K562 (cell line): ENCODE measurements around the gene AUNIP. TPM values are rescaled to one million over a fixed set of nuclear protein-coding genes. Genes with fewer than 3 reads are reported as not detected.
A peak's percentile ranks its signal among the peaks of the same experiment; 100 is the strongest.

Experiments used
- CHD2 ChIP-seq: IDR thresholded peaks from 2 replicates; pipeline ENCODE4 v1.6.1; 2011; ENCODE audit warnings: low read depth, low read length
- CREB1 ChIP-seq, 2 experiments: sonication (generic) in 1 of 2; formaldehyde crosslinking in 1 of 2; IDR thresholded peaks; 2 replicates each; pipeline versions ENCODE4 v1.6.1 to v1.8.0; 2012 to 2022; ENCODE audit warnings: inconsistent platforms in 1 of 2, mild to moderate bottlenecking in 1 of 2, missing genetic modification reagents in 1 of 2, moderate library complexity in 1 of 2
- ESRRA ChIP-seq: fragments of 450-650 bp; IDR thresholded peaks from 2 replicates; pipeline ENCODE4 v1.6.1; 2014; ENCODE audit warnings: low read depth, mild to moderate bottlenecking, moderate library complexity, borderline replicate concordance
- MTA1 ChIP-seq: fragments of 450-650 bp; IDR thresholded peaks from 2 replicates; pipeline ENCODE4 v1.6.1; 2017; ENCODE audit warnings: borderline replicate concordance
- OTX1 ChIP-seq: fragments of 450-650 bp; formaldehyde crosslinking; IDR thresholded peaks from 2 replicates; pipeline ENCODE4 v1.4.0; 2022; ENCODE audit warnings: mild to moderate bottlenecking
- POU5F1 ChIP-seq: fragments of 150-350 bp; IDR thresholded peaks from 2 replicates; pipeline ENCODE4 v1.6.1; 2014; ENCODE audit warnings: borderline replicate concordance, low read length, low read depth, mild to moderate bottlenecking; ENCODE audit not compliant: partially characterized antibody
- PRDM10 ChIP-seq: fragments of 450-650 bp; IDR thresholded peaks from 2 replicates; pipeline ENCODE4 v1.6.1; 2018; ENCODE audit not compliant: partially characterized antibody
- RCOR1 ChIP-seq, 2 experiments: IDR thresholded peaks; 2 replicates each; pipeline ENCODE4 v1.6.1; 2012; ENCODE audit warnings: low read depth in 2 of 2, low read length in 2 of 2, borderline replicate concordance in 1 of 2, improper control_type of control experiment in 1 of 2
- SMC3 ChIP-seq: conservative IDR thresholded peaks from 2 replicates; pipeline ENCODE4 v1.6.1; 2011; ENCODE audit warnings: low read depth, low read length, improper control_type of control experiment; ENCODE audit not compliant: insufficient read depth
- SNAPC5 ChIP-seq: fragments of 250-450 bp; sonication (Bioruptor Pico); IDR thresholded peaks from 2 replicates; pipeline ENCODE4 v1.8.0; 2021; ENCODE audit warnings: moderate library complexity, mild to moderate bottlenecking, inconsistent platforms
- SPI1 ChIP-seq: IDR thresholded peaks from 2 replicates; pipeline ENCODE4 v1.6.1; 2011; ENCODE audit warnings: low read depth, low read length, control low read depth, borderline replicate concordance
- SUPT5H ChIP-seq: fragments of 450-650 bp; IDR thresholded peaks from 2 replicates; pipeline ENCODE4 v1.6.1; 2016
- TFAM ChIP-seq: fragments of 250-450 bp; sonication (Bioruptor Pico); conservative IDR thresholded peaks from 2 replicates; pipeline ENCODE4 v1.5.0; 2021; ENCODE audit warnings: mild to moderate bottlenecking, moderate library complexity
- TGIF2 ChIP-seq: sonication (generic); formaldehyde crosslinking; IDR thresholded peaks from 2 replicates; pipeline ENCODE4 v1.8.1; 2022; ENCODE audit warnings: mild to moderate bottlenecking, missing genetic modification reagents, moderate library complexity
- ZNF12 ChIP-seq: sonication (generic); formaldehyde crosslinking; IDR thresholded peaks from 2 replicates; pipeline ENCODE4 v1.4.0; 2020; ENCODE audit warnings: mild to moderate bottlenecking, missing genetic modification reagents
- ZNF280B ChIP-seq: fragments of 250-450 bp; sonication (Bioruptor Pico); IDR thresholded peaks from 2 replicates; pipeline ENCODE4 v1.5.1; 2021; ENCODE audit warnings: mild to moderate bottlenecking
- ZNF431 ChIP-seq: sonication (generic); formaldehyde crosslinking; IDR thresholded peaks from 2 replicates; pipeline ENCODE4 v1.8.0; 2022; ENCODE audit warnings: mild to moderate bottlenecking, missing genetic modification reagents
- ZNF561 ChIP-seq: fragments of 450-650 bp; formaldehyde crosslinking; conservative IDR thresholded peaks from 2 replicates; pipeline ENCODE4 v1.4.0; 2020; ENCODE audit warnings: mild to moderate bottlenecking, moderate library complexity
- ZNF584 ChIP-seq: fragments of 200-800 bp; sonication (Bioruptor generic); IDR thresholded peaks from 2 replicates; pipeline ENCODE4 v1.6.1; 2016; ENCODE audit warnings: low read depth, mild to moderate bottlenecking, missing genetic modification characterization, missing compliant biosample characterization
- ZNF740 ChIP-seq, 3 experiments: fragments of 200-800 bp in 1 of 3; sonication (Bioruptor generic) in 1 of 3; sonication (generic) in 1 of 3; formaldehyde crosslinking in 1 of 3; IDR thresholded peaks; 2 replicates each; pipeline versions ENCODE4 v1.6.1 to v1.8.0; 2016 to 2022; ENCODE audit warnings: mild to moderate bottlenecking in 2 of 3, missing compliant biosample characterization in 2 of 3, missing genetic modification characterization in 2 of 3, missing genetic modification reagents in 1 of 3
- polyA plus RNA-seq, 8 experiments: library from polyadenylated mRNA; depleted of rRNA in 4 of 8; stranded (reverse) in 5 of 8; unstranded in 3 of 8; fragments of >200 nt; fragmentation: Nextera tagmentation in 2 of 8; fragmentation: Illumina TruSeq in 1 of 8; extraction: Ambion mirVana in 2 of 8; extraction: Trizol in 1 of 8; gene quantifications; 2 replicates each; pipeline versions ENCODE4 v1.2.1 to v1.2.3, GENCODE V29; 2011 to 2014; ENCODE audit warnings: inconsistent platforms in 1 of 8, missing spikeins in 1 of 8
- total RNA-seq, 7 experiments: library from RNA; depleted of rRNA in 6 of 7; stranded (reverse); fragments of >200 nt in 6 of 7; fragmentation: Illumina TruSeq in 2 of 7; extraction: Trizol in 2 of 7; gene quantifications; 2 replicates each; pipeline versions ENCODE4 v1.2.1 to v1.2.3, GENCODE V29; 2011 to 2021; ENCODE audit warnings: low replicate concordance in 1 of 7

AUNIP gene
- total and polyA plus RNA-seq, 9 of the 15 experiments (the other 6 are each of a cell fraction or from before 2014, with no cell fraction given), result 12.1 to 53.8 (median 47.1) TPM

GRCh38 chr1:25871086-25871703 is 11.9 kb upstream of the AUNIP start (continued):
- TF ChIP-seq PRDM10 (peak; percentile 89), ZNF431 (CRISPR knock-in tag) (no peak), OTX1 (no peak), ESRRA (peak; percentile 66), ZNF12 (CRISPR knock-in tag) (no peak), ZNF584 (no peak), TFAM (CRISPR knock-in tag) (no peak), RCOR1 (IDR thresholded peaks at IDR 0.05; ENCODE audit: borderline replicate concordance in 1 of 2, low read depth in 2 of 2, low read length in 2 of 2) (0 out of 4 replicates have a peak, but pooled peaks of 1 of the 2 experiments have one; percentile 5), SUPT5H (no peak), TGIF2 (CRISPR knock-in tag) (no peak), ZNF280B (CRISPR knock-in tag) (no peak), CREB1 (IDR thresholded peaks at IDR 0.05) (no peak), CREB1 (CRISPR knock-in tag; IDR thresholded peaks at IDR 0.05) (no peak), ZNF561 (CRISPR knock-in tag) (no peak), SMC3 (no peak), MTA1 (0 out of 2 replicates have a peak, but pooled peaks have one; percentile 19), SNAPC5 (CRISPR knock-in tag) (no peak), SPI1 (peak; percentile 83; the same call in 1 of the 2 replicates), ZNF740 (CRISPR knock-in tag; IDR thresholded peaks at IDR 0.05) (peak; percentile 32; the same call in 1 of the 2 replicates), ZNF740 (tag; IDR thresholded peaks at IDR 0.05) (no peak), POU5F1 (no peak), CHD2 (no peak)
